ENCODE measurements around the gene MOK.
"Not testable (repeated sequence)": the region's sequence is repeated elsewhere in the genome, so short reads cannot be mapped to it uniquely, and the experiment has no call there.

The MOK gene

GRCh38 chr14:102304611-102305506, at the start of gene MOK:
MOK (minus strand) TSS chr14:102305164; CDS start chr14:102304968, 196 bp downstream.
- peak; percentile 86 to 89 for DNase-seq (ENCODE audit: low read depth in 2 of 2)

DNA sequence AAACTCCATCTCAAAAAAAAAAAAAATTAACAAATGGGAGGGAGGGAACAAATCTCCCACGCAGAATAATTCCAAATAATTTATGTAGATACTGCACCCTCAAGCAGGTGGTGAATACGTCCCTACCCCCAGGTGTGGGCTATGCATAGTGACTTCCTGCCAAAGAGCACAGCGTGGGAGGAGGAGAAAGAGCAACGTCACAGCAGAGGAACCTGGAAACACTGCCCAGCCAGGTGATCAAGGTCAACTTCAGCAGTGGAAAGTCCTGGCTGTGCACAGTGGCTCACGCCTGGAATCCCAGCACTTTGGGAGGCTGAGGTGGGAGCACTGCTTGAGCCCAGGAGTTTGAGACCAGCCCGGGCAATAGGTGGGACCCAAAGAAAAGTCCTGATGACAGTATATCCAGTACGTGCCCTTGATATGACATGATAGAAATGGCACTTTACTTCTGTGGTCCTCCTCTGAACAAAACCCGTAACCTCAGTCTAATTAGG, 48.2 kb upstream of the MOK start:
- no peak for DNase-seq (ENCODE audit: low read depth in 2 of 2)

DNA sequence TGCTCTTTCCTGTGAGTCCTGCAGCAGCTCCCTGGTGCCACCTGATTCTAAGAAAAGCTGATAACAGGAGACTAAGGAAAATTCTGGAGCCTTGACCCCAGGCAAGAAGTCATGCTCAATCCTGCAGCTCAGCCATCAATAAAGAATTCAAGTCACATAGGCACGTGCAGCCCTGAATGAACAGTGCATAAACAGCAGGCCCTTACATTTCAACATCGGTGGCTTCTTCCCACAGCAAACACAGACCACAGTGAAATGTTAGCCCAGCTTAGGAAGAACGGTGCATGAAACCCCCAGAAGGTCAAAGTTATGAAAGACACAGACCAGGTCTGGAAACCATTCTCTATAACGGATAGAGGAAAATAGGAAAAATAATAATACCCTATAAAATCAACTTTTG, 47.2 kb upstream of the MOK start:
- DNase-seq (ENCODE audit: low read depth in 2 of 2), result no peak

GRCh38 chr14:102351593-102351992, 46.6 kb upstream of the MOK start:
- DNase-seq (ENCODE audit: low read depth in 2 of 2), result not testable (repeated sequence)

- DNase-seq (ENCODE audit: low read depth in 2 of 2), result no peak
These were observed 46.1 kb upstream of the MOK start for GRCh38 chr14:102351023-102351422.

DNA sequence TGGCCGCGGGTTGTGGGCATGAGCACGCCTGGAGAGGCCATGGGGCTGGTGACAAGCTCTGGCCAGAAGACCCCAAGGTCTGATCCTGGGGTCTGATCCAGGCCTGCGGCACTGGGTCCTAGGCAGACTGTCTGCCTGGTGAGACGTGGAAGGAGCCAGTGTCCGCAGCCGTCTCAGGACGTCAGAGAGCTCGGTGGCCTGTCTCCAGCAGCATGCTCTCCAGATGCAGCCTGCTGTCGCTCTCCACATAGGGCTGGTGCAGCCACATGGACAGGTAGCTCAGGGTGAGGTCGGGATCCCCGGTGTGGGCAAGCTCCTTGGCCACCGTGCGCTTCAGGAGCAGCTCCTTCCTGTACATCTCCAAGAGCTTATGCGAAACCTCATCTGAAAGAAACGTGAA, 43.4 kb upstream of the MOK start:
- no peak for DNase-seq (ENCODE audit: low read depth in 2 of 2)

DNA sequence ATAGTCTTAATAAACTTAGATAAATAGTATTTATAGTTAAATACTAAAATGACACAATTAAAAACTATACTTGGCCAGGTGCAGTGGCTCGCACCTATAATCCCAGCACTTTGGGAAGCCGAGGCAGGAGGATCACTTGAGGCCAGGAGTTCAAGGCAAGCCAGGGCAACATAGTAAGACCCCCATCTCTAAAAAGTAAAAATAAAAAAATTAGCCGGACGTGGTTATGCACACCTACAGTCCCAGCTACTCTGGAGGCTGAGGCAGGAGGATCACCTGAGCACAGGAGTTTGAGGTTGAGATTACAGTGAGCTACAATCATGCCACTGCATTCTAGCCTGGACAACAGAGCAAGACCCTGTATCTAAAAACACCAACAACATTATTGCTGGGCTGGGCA, 41.7 kb upstream of the MOK start:
- no peak for DNase-seq (ENCODE audit: low read depth in 2 of 2)

DNA sequence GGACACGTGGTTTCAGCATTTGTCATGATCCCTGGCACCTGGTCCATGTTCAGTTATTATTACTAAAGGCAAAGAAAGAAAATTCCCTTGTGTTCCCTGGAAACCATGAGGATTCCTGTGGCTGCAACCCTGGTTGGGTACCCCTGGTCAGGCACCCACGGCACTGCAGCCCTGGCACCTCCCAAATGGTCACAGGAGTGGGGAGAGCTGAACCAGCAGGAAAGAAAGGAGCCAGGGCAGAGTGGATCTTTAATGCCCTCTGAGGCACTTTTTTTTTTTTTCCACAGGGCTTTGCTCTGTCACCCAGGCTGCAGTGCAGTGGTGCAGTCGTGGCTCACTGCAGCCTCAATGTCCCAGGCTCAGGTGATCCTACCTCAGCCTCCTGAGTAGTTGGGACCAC, 40.3 kb upstream of the MOK start:
- DNase-seq (ENCODE audit: low read depth in 2 of 2), result no peak

- DNase-seq (ENCODE audit: low read depth in 2 of 2), result no peak
These were observed 39.5 kb upstream of the MOK start for GRCh38 chr14:102344485-102344884.

- DNase-seq (ENCODE audit: low read depth in 2 of 2), result no peak
These were observed 39.1 kb upstream of the MOK start for GRCh38 chr14:102344084-102344483.

DNA sequence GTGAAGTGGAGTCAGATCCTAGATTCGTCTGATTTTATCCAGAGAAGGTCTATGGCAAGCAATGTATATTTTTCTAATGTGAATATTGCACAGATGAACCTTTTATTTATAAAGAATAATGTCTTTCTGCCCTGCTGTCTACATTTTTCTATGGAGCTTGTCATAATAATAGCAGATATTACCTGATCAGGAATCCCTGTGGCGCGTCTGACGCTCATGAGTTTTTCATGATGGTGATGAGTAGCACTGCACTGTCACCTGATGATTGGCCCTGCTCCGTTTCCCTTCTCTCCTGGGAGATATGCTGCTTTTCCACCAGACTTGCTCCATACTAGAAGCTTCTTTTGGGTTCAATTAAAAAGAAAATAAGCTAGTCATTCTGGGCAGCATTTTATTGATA, 37.3 kb upstream of the MOK start:
- no peak for DNase-seq (ENCODE audit: low read depth in 2 of 2)

DNA sequence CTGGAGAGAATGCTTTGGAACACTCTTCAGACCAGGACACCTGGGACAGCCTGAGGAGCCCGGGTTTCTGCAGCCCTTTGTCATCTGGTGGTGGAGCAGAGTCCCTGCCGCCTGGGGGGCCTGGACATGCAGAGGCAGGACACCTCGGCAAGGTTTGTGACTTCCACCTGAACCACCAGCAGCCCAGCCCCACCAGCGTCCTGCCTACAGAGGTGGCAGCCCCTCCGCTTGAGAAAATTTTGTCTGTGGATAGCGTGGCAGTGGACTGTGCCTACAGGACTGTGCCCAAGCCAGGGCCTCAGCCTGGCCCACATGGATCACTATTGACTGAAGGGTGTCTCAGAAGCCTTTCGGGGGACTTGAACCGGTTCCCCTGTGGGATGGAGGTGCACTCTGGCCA, 36.6 kb upstream of the MOK start:
- DNase-seq (ENCODE audit: low read depth in 2 of 2), result no peak

DNA sequence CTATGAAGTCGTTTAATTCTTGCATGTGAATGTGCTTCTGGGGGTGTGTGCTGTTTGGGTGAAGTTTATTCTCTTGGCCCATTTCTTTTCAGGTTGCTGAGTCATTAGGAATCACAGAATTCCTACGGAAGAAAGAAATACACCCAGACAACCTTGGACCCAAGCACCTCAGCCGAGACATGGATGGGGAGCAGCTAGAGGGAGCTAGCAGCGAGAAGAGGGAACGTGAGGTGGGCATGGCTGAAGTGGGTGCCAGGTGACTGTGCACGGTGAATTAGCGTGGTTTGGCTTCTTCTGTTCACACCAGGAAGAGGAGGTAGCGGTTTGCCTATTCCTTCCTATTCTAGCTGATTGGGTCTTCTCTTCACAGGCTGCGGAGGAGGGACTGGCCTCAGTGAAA, 33.8 kb upstream of the MOK start:
- no peak for DNase-seq (ENCODE audit: low read depth in 2 of 2)

DNA sequence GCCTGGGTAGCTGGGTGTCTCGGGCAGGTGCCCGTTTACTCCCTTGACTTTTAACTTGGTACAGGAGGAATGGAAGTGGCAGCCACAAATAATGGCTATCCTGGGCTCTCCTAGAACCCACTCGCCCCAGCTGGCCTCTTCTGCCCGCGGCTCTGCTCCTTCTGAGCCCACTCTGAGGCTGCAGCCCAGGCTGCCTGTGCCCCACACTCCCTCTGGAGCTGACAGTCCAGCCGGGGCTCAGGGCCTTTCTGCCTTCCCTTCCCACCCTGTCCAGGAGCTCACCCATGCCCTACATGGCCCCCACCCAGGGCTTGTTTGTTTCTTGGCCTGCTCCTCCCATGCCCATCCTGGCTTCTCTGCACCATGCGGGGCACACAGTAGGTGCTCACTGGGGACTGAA, 30.2 kb upstream of the MOK start:
- DNase-seq (ENCODE audit: low read depth in 2 of 2), result no peak

GRCh38 chr14:102333795-102334705, 29.1 kb upstream of the MOK start:
- DNase-seq (ENCODE audit: low read depth in 2 of 2), result no peak

- no peak for DNase-seq (ENCODE audit: low read depth in 2 of 2)
These were observed 28.4 kb upstream of the MOK start for GRCh38 chr14:102333390-102333789.

DNA sequence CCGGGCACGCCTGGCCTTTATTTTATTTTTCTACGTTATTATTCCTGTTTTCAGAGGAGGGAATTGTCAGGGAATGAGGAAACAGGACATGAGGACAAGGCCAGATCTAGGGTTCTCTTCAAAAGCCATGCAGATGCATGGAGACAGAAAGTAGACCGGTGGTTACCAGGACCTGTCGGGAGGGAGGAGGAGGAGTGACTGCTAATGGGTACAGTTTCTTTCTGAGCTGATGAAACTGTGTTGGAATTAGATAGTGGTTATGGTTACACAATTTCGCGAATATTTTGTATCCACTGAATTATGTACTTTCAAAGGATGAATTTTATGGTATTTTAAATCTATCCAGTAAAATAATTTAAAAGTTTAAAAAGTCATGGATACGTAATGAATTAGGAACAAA, 25.8 kb upstream of the MOK start:
- DNase-seq (ENCODE audit: low read depth in 2 of 2), result no peak

DNA sequence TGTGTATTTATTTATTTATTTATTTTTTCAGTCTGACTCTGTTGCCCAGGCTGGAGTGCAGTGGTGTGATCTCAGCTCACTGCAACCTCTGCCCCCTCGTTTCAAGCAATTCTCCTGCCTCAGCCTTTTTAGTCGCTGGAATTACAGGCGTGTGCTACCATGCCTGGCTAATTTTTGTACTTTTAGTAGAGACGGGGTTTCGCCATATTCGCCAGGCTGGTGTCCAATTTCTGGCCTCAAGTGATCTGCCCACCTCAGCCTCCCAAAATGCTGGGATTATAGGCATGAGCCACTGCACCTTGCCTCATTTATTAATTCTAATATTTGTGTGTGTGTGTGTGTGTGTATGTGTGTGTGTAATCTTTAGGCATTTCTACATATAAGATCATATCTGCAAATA, 24.4 kb upstream of the MOK start:
- DNase-seq (ENCODE audit: low read depth in 2 of 2), result not testable (repeated sequence)

GRCh38 chr14:102326583-102326982, 21.6 kb upstream of the MOK start:
- no peak for DNase-seq (ENCODE audit: low read depth in 2 of 2)

- DNase-seq (ENCODE audit: low read depth in 2 of 2), result no peak
These were observed 20.9 kb upstream of the MOK start for GRCh38 chr14:102325791-102326345.

GRCh38 chr14:102323102-102323501, 18.1 kb upstream of the MOK start:
- peak; percentile 58 to 63 for DNase-seq (ENCODE audit: low read depth in 2 of 2)

Measured in fibroblast of skin of left quadriceps (primary cell).